ENCODE results near the gene CTNNBIP1.

CTNNBIP1 gene

DNA sequence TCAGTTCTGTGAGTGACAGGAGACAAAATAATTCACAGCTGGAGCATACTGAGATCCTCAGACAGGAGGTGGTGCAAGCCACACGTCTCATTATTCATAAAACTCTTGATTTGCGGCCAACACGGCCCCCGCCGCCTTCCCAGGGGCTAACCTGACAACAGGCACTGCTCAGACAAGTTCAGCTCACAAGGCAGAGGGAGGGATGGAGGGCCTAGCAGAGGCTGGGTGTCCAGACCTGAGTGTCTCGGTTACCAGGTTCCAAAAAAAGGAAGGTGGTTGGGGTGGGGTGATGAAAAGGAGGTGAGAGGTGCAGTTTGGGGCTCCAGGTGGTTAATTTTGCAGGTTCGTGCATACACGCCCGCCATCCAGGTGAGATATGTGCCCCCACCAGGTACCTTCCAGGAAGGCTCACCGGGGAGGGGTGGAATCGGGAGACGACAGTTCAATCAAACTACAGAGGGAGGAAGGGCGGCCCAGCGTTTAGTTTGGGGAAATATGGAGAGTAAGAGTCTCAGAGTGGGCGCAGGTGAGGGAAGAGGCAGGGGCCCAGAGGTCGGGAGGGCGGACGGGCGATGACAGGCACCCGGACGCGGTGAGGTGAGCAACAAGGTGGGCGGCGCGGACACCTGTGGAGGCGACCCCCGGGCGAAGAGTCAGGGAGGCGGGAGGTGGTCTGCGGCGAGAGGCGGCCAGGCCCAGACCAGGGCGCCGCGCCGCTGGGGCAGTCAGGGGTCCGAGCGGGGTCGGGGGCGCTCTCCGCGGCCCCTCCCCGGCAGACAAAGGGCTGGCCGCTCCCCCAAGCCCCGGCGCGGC, 629 bp downstream of the CTNNBIP1 start:
- Histone ChIP-seq H4K5ac (ENCODE audit: low read length) (no peak overlapping the region), H3K4me3 (ENCODE audit: low read length) (peak overlapping the region; percentile 75), H3K36me3 (ENCODE audit: control insufficient read depth, insufficient read depth, low read length) (no peaks in the 10 kb centered on the region), H2BK5ac (ENCODE audit: low read length) (no peak overlapping the region), H3K79me2 (ENCODE audit: control insufficient read depth, insufficient read depth, low read length) (peaks cover 4% of the 10 kb centered on the region), H3K4me1 (ENCODE audit: control insufficient read depth, low read depth, low read length) (no peaks in the 10 kb centered on the region), H2AK5ac (ENCODE audit: low read length) (no peak overlapping the region), H3K4me2 (ENCODE audit: low read length) (peak overlapping the region; percentile 82), H3K4ac (ENCODE audit: low read depth, low read length) (no peak overlapping the region), H3K27me3 (ENCODE audit: insufficient read depth, low read length, poor library complexity) (no peaks in the 10 kb centered on the region), H2BK120ac (ENCODE audit: low read depth, low read length) (no peak overlapping the region), H3K27ac (ENCODE audit: low read depth, low read length) (peak overlapping the region; percentile 48), H4K8ac (ENCODE audit: low read depth, low read length) (no peak overlapping the region), H2BK15ac (replicated peaks; ENCODE audit: low read depth) (no peak overlapping the region), H3K23ac (ENCODE audit: low read length) (peak overlapping the region; percentile 29), H3K9ac (ENCODE audit: low read length) (peak overlapping the region; percentile 80), H3K18ac (ENCODE audit: low read length) (peak overlapping the region; percentile 34), H3K79me1 (ENCODE audit: low read length) (peaks cover 8% of the 10 kb centered on the region), H3K56ac (ENCODE audit: low read length) (peak overlapping the region; percentile 90)
- peak; percentile 21 for DNase-seq
- no CpG with 5 or more reads among the region's 47 CpGs for WGBS (ENCODE audit: extremely low coverage, insufficient coverage, low lambda C conversion rate)

DNA sequence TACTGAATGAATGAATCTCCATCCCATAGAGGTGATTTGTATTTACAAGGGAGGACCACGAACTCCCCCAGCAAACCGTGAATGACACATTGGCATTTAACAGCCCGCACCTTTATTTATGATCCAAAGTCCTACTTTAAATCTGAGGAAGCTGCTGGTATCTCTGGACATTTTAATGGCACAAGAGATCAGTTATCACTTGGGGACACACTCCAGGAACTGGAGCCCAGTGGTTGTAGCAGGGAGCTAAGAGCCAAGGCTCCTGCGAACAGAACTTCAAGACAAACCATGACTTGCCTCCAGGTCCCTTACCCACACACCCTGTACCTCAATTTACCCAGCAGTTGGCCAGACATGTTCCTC, 1.2 kb downstream of the CTNNBIP1 start:
- Histone ChIP-seq H3K36me3 (ENCODE audit: control insufficient read depth, insufficient read depth, low read length) (no peaks in the 10 kb centered on the region), H2AK5ac (ENCODE audit: low read length) (no peak overlapping the region), H4K8ac (ENCODE audit: low read depth, low read length) (no peak overlapping the region), H3K79me1 (ENCODE audit: low read length) (peaks cover 8% of the 10 kb centered on the region), H3K23ac (ENCODE audit: low read length) (no peak overlapping the region), H3K18ac (ENCODE audit: low read length) (no peak overlapping the region), H3K4me3 (ENCODE audit: low read length) (no peak overlapping the region), H3K27me3 (ENCODE audit: insufficient read depth, low read length, poor library complexity) (no peaks in the 10 kb centered on the region), H3K4me1 (ENCODE audit: control insufficient read depth, low read depth, low read length) (no peaks in the 10 kb centered on the region), H2BK15ac (replicated peaks; ENCODE audit: low read depth) (no peak overlapping the region), H2BK5ac (ENCODE audit: low read length) (no peak overlapping the region), H3K27ac (ENCODE audit: low read depth, low read length) (no peak overlapping the region), H3K9ac (ENCODE audit: low read length) (peak overlapping the region; percentile 80), H3K4me2 (ENCODE audit: low read length) (peak overlapping the region; percentile 82), H2BK120ac (ENCODE audit: low read depth, low read length) (no peak overlapping the region), H3K79me2 (ENCODE audit: control insufficient read depth, insufficient read depth, low read length) (peaks cover 4% of the 10 kb centered on the region), H4K5ac (ENCODE audit: low read length) (no peak overlapping the region), H3K4ac (ENCODE audit: low read depth, low read length) (no peak overlapping the region), H3K56ac (ENCODE audit: low read length) (peak overlapping the region; percentile 90)
- no peak for DNase-seq
- WGBS (ENCODE audit: extremely low coverage, insufficient coverage, low lambda C conversion rate), result no CpG with 5 or more reads among the region's 4 CpGs

DNA sequence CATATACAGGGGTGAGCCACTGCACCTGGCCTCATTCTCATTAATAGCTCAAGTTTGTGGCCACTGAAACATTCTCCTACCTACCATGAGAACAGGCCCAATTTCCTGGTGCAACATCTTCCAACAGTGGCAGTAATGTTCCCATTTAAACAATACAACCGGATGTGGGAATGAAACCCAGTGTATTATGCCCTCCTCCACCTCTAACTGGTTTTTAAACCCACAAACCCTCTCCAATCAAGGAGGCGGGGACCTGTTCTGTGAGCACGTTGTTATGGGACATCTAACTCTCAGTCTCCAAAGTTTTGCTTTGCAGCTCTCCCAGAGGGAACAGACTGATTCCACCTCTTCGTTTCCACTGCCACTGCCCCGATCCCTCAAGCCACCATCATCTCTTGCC, 2.6 kb downstream of the CTNNBIP1 start:
- Histone ChIP-seq H3K18ac (ENCODE audit: low read length) (no peak overlapping the region), H4K5ac (ENCODE audit: low read length) (no peak overlapping the region), H3K56ac (ENCODE audit: low read length) (no peak overlapping the region), H2BK5ac (ENCODE audit: low read length) (no peak overlapping the region), H3K9ac (ENCODE audit: low read length) (no peak overlapping the region), H3K27me3 (ENCODE audit: insufficient read depth, low read length, poor library complexity) (no peaks in the 10 kb centered on the region), H4K8ac (ENCODE audit: low read depth, low read length) (no peak overlapping the region), H3K36me3 (ENCODE audit: control insufficient read depth, insufficient read depth, low read length) (no peaks in the 10 kb centered on the region), H3K79me1 (ENCODE audit: low read length) (peaks cover 8% of the 10 kb centered on the region), H3K4me1 (ENCODE audit: control insufficient read depth, low read depth, low read length) (no peaks in the 10 kb centered on the region), H3K23ac (ENCODE audit: low read length) (no peak overlapping the region), H3K27ac (ENCODE audit: low read depth, low read length) (no peak overlapping the region), H3K4ac (ENCODE audit: low read depth, low read length) (no peak overlapping the region), H2AK5ac (ENCODE audit: low read length) (no peak overlapping the region), H3K4me2 (ENCODE audit: low read length) (no peak overlapping the region), H3K4me3 (ENCODE audit: low read length) (no peak overlapping the region), H2BK120ac (ENCODE audit: low read depth, low read length) (no peak overlapping the region), H3K79me2 (ENCODE audit: control insufficient read depth, insufficient read depth, low read length) (peaks cover 4% of the 10 kb centered on the region), H2BK15ac (replicated peaks; ENCODE audit: low read depth) (no peak overlapping the region)
- DNase-seq, result no peak
- no CpG with 5 or more reads among the region's 5 CpGs for WGBS (ENCODE audit: extremely low coverage, insufficient coverage, low lambda C conversion rate)

DNA sequence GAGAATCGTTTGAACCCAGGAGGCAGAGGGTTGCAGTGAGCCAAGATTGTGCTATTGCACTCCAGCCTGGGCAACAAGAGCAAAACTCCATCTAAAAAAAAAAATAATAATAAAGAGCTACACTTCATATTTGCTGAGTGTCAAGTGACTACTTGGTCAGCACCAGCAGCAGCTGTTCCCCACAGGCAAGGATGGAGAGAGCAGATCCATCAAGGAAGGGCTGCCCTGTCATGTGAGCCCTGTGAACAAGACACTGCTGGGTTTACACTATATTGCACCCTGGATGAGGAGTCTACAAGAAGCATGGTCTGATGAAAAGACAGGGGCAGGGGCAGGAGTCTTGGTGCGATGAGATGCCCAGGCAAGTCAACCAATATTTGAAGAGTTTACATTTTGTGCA, 3.6 kb downstream of the CTNNBIP1 start:
- H3K4me3 ChIP-seq (ENCODE audit: low read length), result no peak overlapping the region

DNA sequence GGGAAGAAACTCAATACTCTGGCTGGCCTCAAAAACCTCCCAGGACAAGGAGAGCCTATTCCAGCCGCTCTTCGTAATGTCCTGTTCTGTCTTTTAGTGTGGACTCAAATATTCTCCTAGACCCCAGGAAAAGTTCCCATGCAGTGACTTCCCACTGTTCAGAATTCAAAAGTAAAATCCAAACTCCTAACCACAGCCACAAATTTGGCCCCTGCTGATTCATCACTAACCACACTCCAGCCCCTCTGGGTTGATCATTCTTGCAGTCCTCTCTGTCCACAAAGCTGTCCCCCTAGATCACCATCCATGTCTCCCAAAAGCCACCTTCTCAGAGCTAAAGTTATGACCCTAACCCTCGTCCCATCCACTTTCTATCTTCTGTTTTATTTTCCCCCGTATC, 5.1 kb downstream of the CTNNBIP1 start:
- peaks cover 4% of the 10 kb centered on the region for H3K79me2 ChIP-seq (ENCODE audit: control insufficient read depth, insufficient read depth, low read length)
- H2BK120ac ChIP-seq (ENCODE audit: low read depth, low read length), result no peak overlapping the region
- no peak overlapping the region for H3K27ac ChIP-seq (ENCODE audit: low read depth, low read length)
- H3K18ac ChIP-seq (ENCODE audit: low read length), result no peak overlapping the region
- no peak overlapping the region for H4K8ac ChIP-seq (ENCODE audit: low read depth, low read length)
- no peak overlapping the region for H2AK5ac ChIP-seq (ENCODE audit: low read length)
- DNase-seq, result no peak
- no peak overlapping the region for H4K5ac ChIP-seq (ENCODE audit: low read length)
- no peak overlapping the region for H3K56ac ChIP-seq (ENCODE audit: low read length)
- no peak overlapping the region for H3K4me3 ChIP-seq (ENCODE audit: low read length)
- no peak overlapping the region for H3K9ac ChIP-seq (ENCODE audit: low read length)
- no peak overlapping the region for H3K4me2 ChIP-seq (ENCODE audit: low read length)
- H3K27me3 ChIP-seq (ENCODE audit: insufficient read depth, low read length, poor library complexity), result no peaks in the 10 kb centered on the region
- peaks cover 8% of the 10 kb centered on the region for H3K79me1 ChIP-seq (ENCODE audit: low read length)
- H3K36me3 ChIP-seq (ENCODE audit: control insufficient read depth, insufficient read depth, low read length), result no peaks in the 10 kb centered on the region
- no peaks in the 10 kb centered on the region for H3K4me1 ChIP-seq (ENCODE audit: control insufficient read depth, low read depth, low read length)
- no peak overlapping the region for H2BK5ac ChIP-seq (ENCODE audit: low read length)
- no peak overlapping the region for H3K4ac ChIP-seq (ENCODE audit: low read depth, low read length)
- WGBS (ENCODE audit: extremely low coverage, insufficient coverage, low lambda C conversion rate), result 100% methylated on average over 2 of the region's 4 CpGs
- H3K23ac ChIP-seq (ENCODE audit: low read length), result no peak overlapping the region
- H2BK15ac ChIP-seq (replicated peaks; ENCODE audit: low read depth), result no peak overlapping the region

More for the DNA sequence above, 3.6 kb downstream of the CTNNBIP1 start:
- no peak overlapping the region for H2BK15ac ChIP-seq (replicated peaks; ENCODE audit: low read depth)
- no peak overlapping the region for H3K4ac ChIP-seq (ENCODE audit: low read depth, low read length)
- H3K56ac ChIP-seq (ENCODE audit: low read length), result no peak overlapping the region
- no CpG with 5 or more reads among the region's 2 CpGs for WGBS (ENCODE audit: extremely low coverage, insufficient coverage, low lambda C conversion rate)
- H3K36me3 ChIP-seq (ENCODE audit: control insufficient read depth, insufficient read depth, low read length), result no peaks in the 10 kb centered on the region
- no peak overlapping the region for H2BK120ac ChIP-seq (ENCODE audit: low read depth, low read length)
- no peaks in the 10 kb centered on the region for H3K27me3 ChIP-seq (ENCODE audit: insufficient read depth, low read length, poor library complexity)
- peaks cover 8% of the 10 kb centered on the region for H3K79me1 ChIP-seq (ENCODE audit: low read length)
- H3K27ac ChIP-seq (ENCODE audit: low read depth, low read length), result no peak overlapping the region
- H3K18ac ChIP-seq (ENCODE audit: low read length), result no peak overlapping the region
- H2BK5ac ChIP-seq (ENCODE audit: low read length), result no peak overlapping the region
- H3K4me1 ChIP-seq (ENCODE audit: control insufficient read depth, low read depth, low read length), result no peaks in the 10 kb centered on the region
- no peak for DNase-seq
- no peak overlapping the region for H3K23ac ChIP-seq (ENCODE audit: low read length)
- no peak overlapping the region for H2AK5ac ChIP-seq (ENCODE audit: low read length)
- no peak overlapping the region for H4K8ac ChIP-seq (ENCODE audit: low read depth, low read length)
- no peak overlapping the region for H3K9ac ChIP-seq (ENCODE audit: low read length)
- H3K79me2 ChIP-seq (ENCODE audit: control insufficient read depth, insufficient read depth, low read length), result peaks cover 4% of the 10 kb centered on the region
- H4K5ac ChIP-seq (ENCODE audit: low read length), result no peak overlapping the region
- H3K4me2 ChIP-seq (ENCODE audit: low read length), result no peak overlapping the region

DNA sequence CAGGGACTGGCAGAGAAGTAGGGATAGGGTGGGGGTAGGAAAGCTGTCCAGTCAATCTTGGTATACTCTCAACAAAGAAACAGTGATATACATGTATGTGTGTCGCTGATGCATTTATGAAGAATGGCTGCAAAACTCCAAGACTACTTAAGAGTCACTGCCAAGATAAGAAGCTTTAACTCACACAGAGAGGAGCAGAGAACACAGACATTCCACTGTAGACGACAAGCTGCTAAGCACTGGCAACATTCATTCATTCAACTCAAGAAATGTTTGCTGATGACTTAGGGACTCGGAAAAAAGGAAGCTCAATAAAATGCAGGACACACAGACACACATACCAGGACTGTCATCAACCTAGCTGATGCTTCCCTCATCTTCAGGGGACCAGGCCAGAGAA, 5.5 kb downstream of the CTNNBIP1 start:
- H3K9ac ChIP-seq (ENCODE audit: low read length), result no peak overlapping the region
- H2BK5ac ChIP-seq (ENCODE audit: low read length), result no peak overlapping the region
- no peak overlapping the region for H3K23ac ChIP-seq (ENCODE audit: low read length)
- no peak overlapping the region for H2AK5ac ChIP-seq (ENCODE audit: low read length)
- H2BK120ac ChIP-seq (ENCODE audit: low read depth, low read length), result no peak overlapping the region
- no peak overlapping the region for H3K56ac ChIP-seq (ENCODE audit: low read length)
- no peak overlapping the region for H4K5ac ChIP-seq (ENCODE audit: low read length)
- no peaks in the 10 kb centered on the region for H3K36me3 ChIP-seq (ENCODE audit: control insufficient read depth, insufficient read depth, low read length)
- no peak overlapping the region for H3K27ac ChIP-seq (ENCODE audit: low read depth, low read length)
- no peak overlapping the region for H3K18ac ChIP-seq (ENCODE audit: low read length)
- WGBS (ENCODE audit: extremely low coverage, insufficient coverage, low lambda C conversion rate), result no CpG with 5 or more reads among the region's 3 CpGs
- H3K4me2 ChIP-seq (ENCODE audit: low read length), result no peak overlapping the region
- no peak overlapping the region for H4K8ac ChIP-seq (ENCODE audit: low read depth, low read length)
- no peaks in the 10 kb centered on the region for H3K4me1 ChIP-seq (ENCODE audit: control insufficient read depth, low read depth, low read length)
- peaks cover 4% of the 10 kb centered on the region for H3K79me2 ChIP-seq (ENCODE audit: control insufficient read depth, insufficient read depth, low read length)
- no peaks in the 10 kb centered on the region for H3K27me3 ChIP-seq (ENCODE audit: insufficient read depth, low read length, poor library complexity)
- DNase-seq, result no peak
- peaks cover 7% of the 10 kb centered on the region for H3K79me1 ChIP-seq (ENCODE audit: low read length)
- H3K4me3 ChIP-seq (ENCODE audit: low read length), result no peak overlapping the region
- H2BK15ac ChIP-seq (replicated peaks; ENCODE audit: low read depth), result no peak overlapping the region
- no peak overlapping the region for H3K4ac ChIP-seq (ENCODE audit: low read depth, low read length)
